Right lung (tissue), 5 donors: ENCODE measurements around the gene MMP11. TPM values are rescaled to one million over a fixed set of nuclear protein-coding genes. Genes with fewer than 3 reads are reported as not detected.

Experiments
- DNase-seq, 2 donors: peaks; one replicate each; pipeline ENCODE4 v3.0.0-alpha.2; 2013
- polyA plus RNA-seq, 5 donors: library from polyadenylated mRNA; unstranded; fragments of 120-200 nt; gene quantifications; one replicate each; pipeline versions ENCODE4 v1.2.1 to v1.2.3, GENCODE V29; 2013; ENCODE audit warnings: inconsistent platforms in 1 of 5, low replicate concordance in 1 of 5; ENCODE audit not compliant: insufficient read length in 5 of 5, insufficient read depth in 1 of 5

The MMP11 gene
- polyA plus RNA-seq, 5 donors: 7.5 to 12.5 (median 9.4) TPM

DNA sequence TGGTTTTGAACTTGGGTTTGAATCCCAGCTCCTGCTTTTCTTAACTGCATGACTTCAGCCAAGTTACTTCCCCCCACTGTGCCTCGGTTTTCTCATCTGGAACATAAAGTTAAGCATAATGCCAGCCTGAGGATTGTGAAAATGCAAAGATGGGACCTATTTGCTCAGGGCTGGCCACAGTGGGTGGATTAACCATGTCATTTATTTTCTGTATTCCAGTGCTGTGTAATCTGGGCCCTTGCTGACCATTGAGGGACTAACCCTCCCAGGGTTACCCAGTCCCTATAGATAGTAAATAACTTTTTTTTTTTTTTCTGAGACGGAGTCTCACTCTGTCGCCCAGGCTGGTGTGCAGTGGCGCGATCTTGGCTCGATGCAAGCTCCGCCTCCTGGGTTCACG lies 16.9 kb upstream of the MMP11 start:
- no peak for DNase-seq

DNA sequence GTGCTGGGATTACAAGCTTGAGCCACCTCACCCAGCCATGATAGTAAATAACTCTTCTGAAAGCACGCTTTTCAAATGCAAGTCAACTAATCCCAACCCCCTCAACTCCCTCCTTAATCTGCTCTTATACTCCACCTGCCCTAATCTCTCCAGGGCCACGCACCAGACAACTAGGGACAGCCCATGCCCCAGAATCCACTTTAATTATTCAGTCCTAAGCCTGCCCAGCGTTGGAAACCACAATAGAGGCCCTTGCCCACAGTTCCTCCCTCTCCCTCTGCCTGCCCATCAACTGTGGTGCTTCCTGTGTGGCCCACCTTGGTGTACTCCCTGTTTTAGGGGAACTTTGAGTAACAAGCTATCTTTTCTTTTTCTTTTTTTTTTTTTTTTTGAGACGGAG lies 15.8 kb upstream of the MMP11 start:
- DNase-seq: no peak

DNA sequence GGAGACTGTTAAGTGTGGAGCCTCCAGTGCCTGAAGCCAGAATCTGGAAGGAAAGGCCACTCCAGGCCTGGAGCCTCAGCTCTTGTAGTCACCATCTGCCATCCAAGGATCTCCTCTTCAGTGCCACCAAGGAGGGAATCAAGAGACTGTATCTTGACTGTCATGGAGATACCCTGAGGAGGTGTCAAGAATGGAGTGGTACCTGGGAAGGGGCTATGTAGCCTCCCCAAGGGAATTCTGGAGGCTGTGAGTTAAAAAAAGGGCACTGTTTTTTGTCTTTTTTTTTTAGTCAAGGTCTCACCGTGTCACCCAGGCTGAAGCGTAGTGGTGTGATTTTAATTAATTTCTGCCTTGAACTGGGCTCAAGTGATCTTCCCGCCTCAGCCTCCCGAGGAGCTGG lies 13.1 kb upstream of the MMP11 start:
- DNase-seq: no peak

DNA sequence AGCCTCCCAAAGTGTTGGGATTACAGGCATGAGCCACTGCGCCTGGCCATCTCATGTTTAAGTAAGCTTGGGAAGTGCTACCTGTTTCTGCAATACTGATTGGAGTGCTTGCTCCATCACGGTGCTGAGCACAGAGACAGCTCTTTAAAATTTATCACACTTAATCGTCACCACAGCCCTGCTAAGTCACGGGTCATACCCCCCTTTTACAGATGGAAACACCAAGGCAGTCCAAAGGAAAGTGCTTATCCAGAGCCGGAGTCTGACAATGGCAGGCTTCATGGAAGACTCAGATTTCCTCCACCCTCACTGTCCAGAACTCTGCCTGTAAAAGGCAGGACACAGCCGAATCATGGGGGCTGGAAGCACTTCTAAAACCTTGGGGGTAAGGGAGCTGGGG lies 12.6 kb upstream of the MMP11 start:
- no peak for DNase-seq

DNA sequence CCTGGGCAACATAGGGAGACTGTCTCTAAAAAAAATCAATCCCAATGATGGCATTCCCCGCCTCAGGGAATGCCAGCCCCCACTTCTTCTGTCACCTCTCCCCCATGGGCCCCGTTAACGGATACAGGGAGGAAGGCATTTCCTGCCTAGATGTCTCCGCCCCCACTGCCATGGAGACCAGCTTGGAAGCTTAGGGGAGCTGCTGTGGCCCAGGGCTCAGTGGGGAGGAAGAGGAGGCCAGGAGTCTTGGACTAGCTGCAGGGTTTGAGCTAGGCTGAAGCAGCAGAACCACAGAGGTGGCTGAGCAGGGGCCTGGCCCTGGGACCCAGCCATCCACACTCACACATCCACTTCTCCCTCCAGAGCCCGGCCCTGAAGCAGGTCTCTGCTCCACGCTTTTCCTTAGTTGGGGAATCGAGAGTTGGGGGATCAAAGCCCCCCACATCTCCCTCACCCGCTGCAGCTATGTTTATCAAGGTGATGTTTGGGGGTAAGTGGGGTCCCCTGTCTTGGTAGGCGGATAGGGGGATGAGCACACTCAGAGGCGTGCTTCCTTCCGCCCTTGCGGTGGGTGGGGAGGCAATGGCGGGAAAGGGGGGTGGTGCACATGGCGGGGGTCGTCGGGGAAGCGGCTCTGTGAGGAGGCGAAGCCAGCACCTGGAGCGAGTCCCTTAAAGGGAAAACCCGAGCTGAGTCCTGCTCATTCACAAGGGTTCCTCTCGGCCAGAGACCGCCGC lies 9.6 kb upstream of the MMP11 start, which contains the start of gene C22orf15:
Gene C22orf15, plus strand, starts transcription at position 149 of the 737 bp plus-strand sequence. Its CDS starts 317 bp downstream, at position 466.
- DNase-seq: no peak

DNA sequence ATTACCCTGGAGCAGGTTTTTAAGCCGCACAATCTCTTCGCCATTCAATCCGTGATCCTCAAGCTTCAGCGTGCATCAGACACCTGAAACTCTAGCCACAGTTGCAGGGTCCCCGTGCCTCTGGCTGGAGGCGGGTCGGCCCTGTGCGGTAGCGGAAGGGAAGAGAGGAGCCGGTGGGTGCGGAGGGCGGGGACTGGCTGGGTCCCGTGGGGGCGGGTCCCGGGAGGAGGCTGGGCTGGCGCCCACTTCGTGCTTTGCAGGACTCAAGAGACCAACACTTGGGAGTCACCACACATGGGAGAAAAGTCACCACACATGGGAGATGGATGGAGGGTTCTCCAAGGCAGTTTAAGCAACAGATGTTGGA lies 9.1 kb upstream of the MMP11 start:
- DNase-seq: no peak

DNA sequence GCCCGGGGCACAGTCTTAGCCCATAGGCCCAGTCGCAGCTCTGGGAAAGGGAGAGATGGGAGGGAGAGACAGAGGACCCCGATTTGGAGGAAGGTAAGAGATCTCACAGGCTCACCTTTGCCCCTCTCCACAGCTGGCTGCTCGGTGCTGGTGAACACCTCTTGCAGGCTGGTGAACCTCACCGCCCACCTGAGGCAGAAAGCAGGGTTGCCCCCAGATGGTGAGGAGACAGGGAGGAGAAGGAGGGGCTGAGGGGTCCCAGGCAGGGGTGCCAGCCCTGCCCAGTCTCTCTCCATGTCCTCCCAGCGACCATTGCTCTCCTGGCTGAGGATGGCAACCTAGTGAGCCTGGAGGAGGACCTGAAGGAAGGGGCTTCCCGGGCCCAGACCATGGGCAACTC lies 8.7 kb upstream of the MMP11 start:
- no peak for DNase-seq

DNA sequence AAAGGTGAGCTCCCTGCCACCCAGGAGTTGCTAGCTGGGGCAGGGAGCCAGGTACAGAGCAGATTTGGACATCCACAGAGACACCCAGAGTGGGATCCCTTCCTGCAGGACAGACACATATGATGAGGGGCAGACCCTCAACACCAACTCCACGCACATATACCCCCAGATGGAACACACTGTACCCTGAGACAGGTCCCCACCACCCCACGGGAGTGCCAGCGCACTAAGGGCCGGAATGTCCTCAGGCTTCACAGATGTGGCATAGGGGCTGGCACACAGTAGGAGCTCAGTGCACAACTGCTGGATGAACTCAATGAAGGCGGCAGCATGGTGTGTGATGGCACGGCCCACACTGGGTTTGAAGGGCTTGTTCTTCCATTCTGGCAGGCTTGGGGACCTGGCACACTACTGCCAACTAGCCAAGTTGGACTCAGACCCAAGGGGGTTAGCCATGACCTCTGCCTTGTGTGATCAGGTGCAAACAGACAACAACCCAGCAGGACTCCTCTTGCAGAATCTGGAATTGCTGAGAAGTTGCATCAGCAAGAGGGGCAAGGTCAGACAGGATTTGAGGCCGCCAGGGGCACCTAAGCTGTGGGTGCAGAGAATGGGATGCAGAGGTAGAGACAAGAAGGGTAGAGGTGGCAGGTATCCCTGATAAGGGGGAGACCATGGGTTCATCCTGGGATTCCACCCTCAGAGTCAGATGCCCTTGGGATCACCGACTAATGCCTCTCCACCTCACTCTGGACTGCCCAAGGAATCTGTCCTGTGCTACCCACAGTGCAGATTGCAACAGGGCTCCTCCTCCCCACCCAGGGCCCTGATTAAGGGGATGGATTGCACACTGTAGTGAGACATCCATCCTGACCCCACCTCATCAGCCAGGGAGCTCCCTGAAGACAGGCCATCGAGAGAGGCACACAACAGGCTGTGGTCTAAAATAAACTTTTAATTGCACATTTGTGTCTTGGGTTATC lies 7.5 kb upstream of the MMP11 start:
- no peak for DNase-seq

DNA sequence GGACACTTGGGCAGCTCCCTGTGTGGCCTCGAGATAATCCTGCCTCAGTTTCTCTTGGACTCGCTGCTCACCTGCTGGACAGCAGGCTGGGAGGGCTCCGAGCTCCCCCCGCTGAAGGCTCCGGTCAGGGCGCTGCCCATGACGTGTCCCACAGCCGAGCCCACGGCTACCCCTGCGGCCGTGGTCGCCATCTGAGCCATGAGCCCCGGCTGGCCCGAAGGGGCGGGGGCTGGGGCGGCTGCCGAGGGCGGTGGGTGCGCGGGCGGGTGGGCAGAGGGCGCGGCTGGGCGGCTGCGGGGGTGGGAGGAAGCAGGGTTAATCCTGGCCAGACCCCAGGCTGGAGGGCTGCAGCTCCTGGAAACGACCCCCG lies 5.4 kb upstream of the MMP11 start:
- DNase-seq: no peak

DNA sequence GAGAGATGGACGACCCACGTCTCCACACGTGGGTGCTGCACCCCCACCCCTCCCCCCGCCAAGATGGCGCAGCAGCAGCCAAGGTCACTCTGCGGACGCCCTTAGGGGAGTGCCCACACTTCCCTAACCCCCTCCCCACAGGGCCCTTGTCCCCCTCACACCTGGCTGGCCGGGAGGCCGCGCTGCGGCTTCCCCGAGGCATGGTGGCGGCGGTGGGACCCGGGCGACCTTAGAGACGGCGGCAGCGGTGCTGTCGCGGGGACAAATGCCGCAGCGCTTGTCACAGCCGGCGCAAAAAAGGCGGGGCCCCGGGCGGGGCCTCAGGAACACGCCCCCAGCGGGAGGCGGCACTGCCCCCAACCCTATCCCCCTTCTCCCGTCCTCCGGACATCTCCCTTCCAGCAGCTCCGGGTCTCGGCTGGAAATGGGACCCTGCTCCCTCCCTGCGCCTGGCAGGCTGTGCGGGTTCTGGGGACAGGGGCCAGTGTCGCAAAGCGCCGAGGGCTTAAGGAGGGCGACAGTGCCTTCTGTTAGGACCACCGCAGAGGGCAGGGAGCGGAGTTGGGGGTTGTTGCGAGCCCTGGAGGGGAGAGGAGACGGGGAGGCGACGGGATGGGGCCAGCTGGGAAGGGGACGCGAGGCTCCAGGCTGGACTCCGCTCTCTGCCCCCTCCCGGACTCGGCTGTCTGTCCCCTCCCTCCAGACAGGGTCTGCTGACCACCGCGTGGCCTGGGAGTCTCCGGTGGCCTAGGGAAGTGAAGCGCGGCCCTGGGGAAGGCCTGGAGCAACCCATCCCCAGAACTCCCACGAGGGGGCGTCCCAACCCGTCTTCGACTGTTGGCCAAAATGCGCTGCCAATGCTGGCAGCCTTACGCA lies 4.7 kb upstream of the MMP11 start, which contains the start of gene CHCHD10:
Gene CHCHD10, minus strand, starts transcription at position 300 of the 876 bp plus-strand sequence. Its CDS starts 98 bp downstream, at position 202.
- DNase-seq: peak; percentile 80

DNA sequence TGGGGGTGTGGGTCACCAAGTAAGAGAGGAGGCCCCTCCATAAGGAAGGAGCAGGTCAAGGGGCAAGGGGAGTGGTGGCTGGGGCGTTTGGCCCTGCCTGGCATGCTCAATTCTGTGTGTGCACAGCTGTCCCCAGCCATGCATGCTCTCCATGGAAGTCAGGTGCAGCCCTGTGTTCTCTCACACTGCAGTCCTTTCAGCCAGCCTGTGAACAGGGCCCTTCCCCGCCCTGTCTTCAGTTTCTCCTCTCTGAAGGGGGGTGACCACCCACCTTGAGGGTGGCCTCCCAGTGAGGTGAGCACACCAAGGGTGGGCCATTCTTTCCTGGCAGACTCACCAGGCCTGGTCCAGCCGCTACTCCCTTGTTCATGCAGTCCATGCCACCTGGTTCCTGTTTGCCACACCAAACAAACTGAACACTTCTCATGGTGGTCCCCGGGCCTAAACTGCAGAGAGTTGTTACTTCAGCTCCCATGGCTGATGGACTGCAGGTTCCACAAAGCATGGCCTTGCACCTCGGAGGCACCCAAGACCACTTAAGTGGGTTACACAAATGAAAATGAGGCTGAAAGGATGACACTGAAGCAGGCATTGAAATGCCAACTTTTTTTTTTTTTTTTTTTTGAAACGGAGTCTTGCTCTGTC lies 3.2 kb upstream of the MMP11 start:
- DNase-seq: no peak

DNA sequence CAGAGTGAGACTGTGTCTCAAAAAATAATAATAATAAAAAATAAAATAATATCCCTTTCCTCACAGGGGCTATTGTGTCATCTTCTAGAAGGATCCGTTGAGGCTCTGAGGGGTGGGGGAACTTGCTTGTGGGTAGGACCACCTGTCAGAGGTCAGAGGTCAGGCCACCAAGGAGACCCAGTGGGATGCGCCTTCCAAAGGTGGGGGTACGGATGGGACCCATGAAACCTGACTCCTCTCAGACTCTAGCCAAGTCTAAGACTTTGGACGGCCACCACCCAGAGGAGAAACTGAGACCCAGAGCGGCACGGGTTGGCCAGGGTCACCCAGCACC lies 367 bp upstream of the MMP11 start:
- no peak for DNase-seq

DNA sequence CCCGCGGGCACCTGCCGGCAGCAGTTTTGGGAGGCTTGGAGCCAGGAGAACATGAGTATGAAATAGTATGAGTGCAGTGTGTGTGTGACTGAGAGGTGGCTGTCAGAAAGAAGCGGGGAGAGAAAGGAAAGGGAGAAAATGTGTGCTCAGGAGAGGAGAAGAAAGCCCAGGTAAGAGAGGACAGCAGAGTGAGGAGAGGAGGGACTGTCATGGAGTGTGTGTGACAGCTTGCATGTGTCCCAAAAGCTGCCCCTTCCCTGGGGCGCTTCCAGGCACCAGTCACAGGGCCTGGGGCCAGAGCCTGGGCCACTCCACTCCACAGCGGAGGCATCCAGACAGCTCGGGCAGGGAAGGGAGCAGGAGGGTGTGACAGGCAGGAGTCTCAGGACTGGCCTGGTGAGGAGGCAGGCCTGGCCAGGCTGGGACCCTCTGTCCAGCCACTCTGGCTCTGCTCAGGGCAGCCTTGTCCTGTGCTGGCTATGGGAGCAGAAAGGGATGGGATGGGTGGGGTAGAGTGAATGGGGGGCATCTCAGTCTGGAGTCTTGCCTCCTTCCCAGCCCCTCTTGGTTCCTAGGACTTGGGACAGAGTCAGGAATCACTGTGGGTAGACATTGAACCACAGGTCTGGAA lies 949 bp downstream of the MMP11 start:
- no peak for DNase-seq

DNA sequence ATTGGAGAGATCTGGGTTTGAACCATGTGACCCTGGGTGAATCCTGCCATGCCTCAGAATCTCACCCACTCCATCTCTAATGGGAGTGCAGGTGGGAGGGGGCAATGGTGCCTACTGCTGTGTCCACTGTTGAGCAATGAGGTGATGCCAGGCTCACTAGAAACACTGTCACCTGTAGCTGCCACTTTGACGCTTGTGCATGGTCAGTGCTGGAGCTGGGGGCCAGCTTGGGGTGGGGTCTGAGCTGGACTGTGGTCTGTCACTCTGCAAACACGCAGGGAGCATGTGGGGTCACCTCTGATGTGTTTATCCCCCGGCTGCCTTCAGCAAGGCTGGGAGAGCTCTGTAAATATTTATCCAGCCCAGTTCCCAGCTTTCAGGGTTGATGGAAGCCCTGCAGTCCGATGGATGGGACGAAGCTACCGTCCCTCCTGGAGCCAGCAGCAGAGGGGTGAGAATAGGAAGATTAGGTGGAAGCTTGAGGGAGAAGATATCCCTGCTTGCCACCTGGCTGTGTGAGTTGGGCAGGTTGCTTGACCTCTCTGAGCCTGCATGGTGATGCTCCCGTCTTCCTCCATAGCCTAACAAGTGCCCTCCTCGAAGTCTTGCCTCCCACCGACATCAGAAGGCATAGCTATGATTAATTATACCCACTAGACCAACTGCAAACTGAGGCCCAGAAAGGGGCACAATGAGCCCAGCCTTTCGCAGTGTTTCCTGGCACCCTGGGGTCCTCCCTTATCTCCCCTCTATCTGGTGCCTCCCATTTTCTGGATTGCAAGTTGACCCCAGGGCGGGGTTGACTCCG lies 1.7 kb downstream of the MMP11 start:
- no peak for DNase-seq

DNA sequence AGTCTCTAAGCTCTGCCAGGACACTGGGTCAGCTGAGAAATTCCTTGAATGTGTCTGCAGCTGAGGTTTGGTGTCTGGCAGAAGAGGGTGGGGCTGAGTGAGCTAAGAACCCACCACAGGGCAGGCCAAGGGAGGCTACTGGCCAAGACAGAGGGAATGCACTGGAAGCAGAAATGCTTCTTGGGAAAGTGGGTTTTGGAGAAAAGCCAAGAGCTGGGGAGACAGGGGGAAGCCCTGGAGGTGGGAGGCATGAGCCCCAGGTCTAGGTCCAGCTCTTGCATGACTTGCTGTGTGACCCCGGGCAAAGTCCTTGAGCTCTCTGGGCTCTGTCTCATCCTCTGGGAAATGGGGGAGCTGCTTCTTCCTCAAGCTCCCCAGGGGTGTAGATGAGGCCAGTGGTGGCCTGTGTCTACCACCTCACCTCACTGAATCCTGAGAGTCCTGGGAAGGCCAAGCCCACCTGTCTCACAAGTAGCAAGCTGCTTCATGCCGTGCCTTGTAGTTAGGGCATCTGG lies 2.3 kb downstream of the MMP11 start:
- DNase-seq: no peak

DNA sequence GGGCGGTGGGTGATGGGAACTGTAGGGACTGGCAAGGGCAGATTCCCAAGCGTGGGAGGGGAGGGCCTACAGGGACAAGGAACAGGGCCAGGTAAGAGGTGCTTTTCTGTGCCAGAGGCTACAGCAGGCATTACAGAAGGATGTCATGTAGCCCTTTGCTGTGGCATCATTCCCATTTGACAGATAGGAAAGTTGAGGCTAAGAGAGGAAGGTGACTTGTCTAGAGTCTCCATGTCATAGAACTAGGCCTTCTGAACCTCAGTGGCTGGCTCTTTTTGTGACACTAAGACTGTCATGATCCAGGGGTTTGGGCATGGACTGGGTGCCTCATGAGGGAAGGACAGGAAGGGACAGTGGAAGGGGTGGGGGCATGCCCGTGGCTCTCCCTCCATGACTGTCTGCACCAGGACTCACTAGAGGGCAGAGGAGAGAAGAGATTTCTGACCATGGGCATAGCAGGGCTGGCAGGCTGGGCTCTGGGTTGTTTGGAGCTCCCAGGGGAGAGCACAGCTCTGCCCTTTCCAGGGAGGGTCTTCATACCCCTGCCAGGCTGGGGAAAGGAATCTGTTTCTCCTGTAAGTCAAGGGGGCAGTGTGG lies 3.2 kb downstream of the MMP11 start:
- DNase-seq: no peak

DNA sequence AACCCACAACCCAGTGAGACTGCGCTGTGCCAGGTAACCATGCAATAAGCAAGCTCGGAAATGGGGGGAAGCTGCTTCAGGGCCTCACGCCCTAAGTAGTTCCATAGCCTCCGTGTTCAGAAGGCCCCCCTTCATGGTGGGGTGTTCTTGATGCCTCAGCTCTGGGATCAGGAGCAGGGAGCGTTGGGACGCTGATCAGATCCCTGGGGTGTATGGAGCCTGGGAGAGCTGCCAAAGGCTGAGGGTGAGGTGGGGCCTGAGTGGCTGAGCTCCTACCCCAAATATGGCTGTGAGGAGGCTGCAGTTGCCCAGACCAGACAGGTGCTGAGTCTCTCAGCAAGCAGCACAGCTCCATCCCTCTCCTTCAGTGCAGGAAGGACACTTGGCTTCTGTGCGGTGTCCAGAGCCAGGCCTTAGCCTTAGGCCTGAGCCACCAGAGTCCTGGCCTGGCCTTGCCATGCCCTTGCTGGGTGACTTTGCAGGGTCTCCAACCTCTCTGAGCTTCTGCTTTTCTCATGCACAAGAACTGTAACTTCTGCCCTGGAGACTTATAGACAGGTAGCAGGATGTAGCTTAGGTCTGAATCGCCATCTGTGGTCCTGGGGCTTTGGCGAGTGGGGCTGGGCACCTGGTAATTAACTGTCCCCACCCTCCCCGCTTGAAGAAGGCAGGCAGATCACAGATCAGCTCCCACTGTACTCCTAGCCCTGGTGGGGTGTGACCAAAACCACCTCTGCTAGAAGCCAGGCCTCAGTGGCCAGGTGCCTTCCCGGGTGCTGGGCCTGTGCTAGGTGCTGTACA lies 5.3 kb downstream of the MMP11 start:
- DNase-seq: no peak

DNA sequence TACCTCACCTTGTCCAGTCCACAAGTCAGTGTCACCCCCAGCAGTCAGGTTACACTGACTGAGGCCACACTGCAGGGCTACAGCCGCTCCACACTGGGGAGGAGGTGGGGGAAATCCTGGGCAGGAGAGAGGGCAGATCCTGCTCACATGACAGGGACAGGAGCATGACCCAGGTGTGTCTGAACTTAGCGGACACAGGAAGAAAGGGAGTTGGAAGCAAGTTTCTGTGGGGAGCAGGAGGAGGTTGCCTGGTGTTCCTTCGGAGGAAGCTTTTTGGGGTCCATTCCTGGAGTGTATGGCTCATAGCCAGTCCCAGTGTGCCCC lies 5.9 kb downstream of the MMP11 start:
- DNase-seq: no peak

DNA sequence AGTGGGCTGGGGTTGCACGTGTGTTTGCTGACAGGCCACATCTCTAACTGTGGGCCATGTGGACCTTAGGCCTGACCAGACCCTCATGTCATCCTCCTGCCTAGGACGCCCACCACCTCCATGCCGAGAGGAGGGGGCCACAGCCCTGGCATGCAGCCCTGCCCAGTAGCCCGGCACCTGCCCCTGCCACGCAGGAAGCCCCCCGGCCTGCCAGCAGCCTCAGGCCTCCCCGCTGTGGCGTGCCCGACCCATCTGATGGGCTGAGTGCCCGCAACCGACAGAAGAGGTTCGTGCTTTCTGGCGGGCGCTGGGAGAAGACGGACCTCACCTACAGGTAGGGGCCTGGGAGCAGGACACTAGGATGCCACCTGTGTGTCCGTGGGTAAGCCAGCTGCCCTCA lies 6.4 kb downstream of the MMP11 start:
- DNase-seq: no peak
